GM19099 (cell line): ENCODE results near the gene IGF1R.

Experiments used
- POLR2A ChIP-seq: IDR thresholded peaks from 3 replicates; pipeline ENCODE4 v1.6.1; 2011; ENCODE audit warnings: low read depth; ENCODE audit not compliant: insufficient read length; ENCODE audit errors: extremely low read depth

Gene IGF1R

DNA sequence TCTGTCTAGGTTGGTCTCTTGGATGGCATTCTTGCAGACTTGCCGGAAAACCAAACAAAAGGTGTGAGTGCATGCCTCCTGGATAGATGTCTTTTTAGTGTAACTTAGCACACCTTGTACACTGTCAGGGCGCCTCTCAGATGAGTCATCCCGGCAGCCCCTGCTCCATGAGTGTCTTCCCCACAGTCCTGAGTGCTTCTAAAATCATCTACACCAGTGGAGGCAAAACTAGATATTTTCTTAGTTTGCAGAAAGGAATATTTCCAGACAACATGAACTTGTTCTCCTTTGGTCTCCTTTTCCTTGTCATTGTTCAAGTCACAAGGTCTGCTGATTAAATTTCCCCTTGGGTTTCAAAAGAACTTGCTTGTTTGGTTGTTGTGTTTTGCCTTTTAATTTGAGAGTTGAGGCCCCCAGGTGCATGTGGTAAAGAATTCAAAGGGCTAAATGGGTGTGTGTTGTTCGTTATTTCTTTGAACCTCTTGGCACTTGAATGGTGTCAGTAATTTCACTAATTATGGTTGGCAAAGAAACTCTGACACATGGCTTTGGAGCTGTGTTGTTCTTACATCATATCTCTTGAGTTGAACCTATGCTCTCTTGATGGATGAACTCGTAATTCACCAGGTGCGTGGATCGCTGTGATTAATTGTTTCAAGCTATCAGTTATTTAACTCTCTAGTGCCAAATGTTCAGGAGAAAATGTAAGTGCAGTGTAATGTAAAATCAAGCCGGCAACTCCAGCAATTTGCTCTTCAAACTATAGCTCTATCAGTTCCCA lies 98.2 kb downstream of the IGF1R start:
- no peak for TF ChIP-seq POLR2A

DNA sequence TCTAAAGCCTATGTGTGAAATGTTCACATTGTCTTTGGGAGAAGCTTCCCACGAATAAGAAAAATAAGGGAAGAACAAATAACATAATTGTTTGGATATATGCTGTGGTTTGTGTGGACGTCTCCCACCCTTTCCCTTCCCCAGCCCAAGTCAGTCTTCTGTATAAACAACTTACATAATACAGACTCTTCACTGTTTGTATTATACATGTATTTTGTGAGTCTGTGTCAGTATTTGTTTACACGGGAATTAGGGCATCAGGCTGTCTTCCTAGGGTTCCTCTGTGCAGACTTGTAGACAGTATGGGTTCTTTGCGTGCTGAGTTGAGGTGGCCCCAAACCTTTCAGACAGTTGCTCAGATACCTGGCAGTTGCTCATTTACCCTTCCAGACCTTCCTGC lies 103.4 kb downstream of the IGF1R start:
- no peak for TF ChIP-seq POLR2A

- no peak for TF ChIP-seq POLR2A
Observed at GRCh38 chr15:98753726-98754656, 105.7 kb downstream of the IGF1R start.

- no peak for TF ChIP-seq POLR2A
Observed at GRCh38 chr15:98754657-98755022, 106.3 kb downstream of the IGF1R start.

DNA sequence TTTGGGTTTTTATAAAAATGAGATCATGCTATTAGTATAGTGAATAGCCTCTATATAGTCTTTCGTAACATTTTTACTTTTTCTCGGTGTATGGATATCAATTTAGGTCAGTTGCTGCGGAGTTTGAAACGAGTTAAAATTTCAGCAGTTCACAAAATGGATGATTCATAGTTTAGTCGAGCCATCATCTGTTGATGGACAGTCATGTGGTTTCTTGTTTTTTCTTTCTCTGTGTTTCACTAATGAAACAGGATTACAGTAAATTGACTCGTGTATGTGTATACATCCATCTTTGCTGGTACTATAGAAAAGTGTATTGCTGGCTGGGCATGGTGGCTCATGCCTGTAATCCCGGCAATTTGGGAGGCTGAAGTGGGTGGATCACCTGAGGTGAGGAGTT lies 106.8 kb downstream of the IGF1R start:
- no peak for TF ChIP-seq POLR2A

DNA sequence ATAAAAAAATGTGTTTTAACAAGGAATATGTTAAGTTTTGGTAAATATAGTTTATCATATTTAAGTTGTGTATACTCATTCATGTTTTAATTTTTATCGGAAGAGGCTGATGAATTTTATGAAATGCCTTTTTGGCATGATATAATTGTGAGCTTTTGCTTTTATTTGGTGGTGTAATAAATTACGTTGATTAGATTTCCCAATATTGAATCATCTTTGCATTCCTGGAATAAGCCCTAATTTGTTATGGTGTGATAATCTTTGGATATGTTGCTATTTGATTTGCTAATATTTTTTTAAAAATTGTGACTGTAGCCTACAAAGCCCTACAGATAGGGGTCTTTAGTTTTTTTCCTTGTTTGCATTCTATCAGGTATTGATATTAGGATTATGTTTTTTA lies 107.4 kb downstream of the IGF1R start:
- no peak for TF ChIP-seq POLR2A

DNA sequence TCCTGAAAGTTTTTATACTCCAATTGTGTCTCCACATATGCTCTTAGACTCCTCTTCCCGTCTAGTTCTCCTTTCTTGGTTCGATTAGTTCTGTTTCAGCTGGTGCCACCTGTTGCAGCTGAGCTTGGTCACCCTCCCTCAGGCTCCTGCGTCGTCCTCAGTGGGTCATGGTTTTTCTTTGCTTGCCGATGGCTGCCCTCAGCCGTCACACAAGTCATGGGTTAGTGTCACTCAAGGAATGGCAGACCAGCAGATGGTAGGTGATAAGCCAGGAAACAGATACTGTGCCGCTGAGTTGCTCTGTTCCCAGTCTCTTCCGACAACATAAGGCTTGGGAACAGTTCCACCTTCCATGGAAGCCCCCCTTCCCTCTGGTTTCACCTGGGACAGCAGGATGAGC lies 109.9 kb downstream of the IGF1R start:
- TF ChIP-seq POLR2A = no peak

DNA sequence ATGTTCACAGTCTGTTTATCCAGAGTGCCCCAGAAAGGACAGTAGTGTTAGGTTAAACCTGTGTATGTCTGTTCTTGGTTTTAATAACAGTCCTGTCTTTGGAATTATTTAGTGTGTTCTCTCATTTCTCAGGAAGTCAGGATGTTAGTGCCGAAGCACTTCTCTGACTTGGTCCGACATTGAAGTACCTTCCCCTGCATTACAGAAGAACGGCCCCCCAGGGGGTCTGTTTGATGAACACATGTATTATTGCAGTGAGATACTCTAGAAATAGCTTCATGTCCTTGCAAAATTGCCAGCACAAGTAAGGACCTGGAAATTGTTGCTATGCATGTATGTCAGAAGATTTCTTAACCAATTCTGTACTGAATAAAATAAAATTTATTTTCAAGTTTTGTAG lies 110.9 kb downstream of the IGF1R start:
- TF ChIP-seq POLR2A = no peak

DNA sequence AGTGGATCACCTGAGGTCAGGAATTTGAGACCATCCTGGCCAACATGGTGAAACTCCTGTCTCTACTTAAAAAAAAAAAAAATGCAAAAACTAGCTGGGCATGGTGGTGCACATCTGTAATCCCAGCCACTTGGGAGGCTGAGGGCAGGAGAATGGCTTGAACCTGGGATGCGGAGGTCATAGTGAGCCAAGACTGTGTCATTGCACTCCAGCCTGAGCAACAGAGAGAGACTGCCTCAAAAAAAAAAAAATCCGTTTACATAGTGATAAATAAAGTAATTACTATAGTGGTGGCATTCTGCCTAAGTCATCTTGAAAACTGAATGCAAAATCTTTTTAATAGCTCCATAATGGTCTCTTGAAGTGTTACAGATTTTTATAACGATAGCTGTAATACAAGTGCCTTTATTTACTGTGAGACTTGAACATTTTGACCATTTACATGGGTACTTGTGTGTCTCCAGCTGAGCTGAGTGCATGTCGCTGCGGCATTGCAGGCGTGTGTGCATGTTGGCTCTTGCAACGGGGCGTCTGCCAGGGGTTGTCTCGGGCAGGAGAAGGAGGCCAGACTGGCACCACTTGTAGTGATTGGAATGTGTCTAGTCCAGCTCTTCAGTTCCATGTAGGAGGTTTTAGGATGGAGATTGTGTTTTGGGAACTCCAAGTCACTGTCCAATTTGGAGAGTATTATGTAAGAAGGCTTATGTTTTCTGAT lies 111.9 kb downstream of the IGF1R start:
- TF ChIP-seq POLR2A = no peak

- no peak for TF ChIP-seq POLR2A
Observed at GRCh38 chr15:98760975-98761374, 112.6 kb downstream of the IGF1R start.

GRCh38 chr15:98763179-98763578 lies 114.8 kb downstream of the IGF1R start:
- TF ChIP-seq POLR2A = no peak

GRCh38 chr15:98764291-98764690 lies 116.0 kb downstream of the IGF1R start:
- no peak for TF ChIP-seq POLR2A

- TF ChIP-seq POLR2A = no peak
Observed at GRCh38 chr15:98765610-98766009, 117.3 kb downstream of the IGF1R start.

GRCh38 chr15:98767692-98768091 lies 119.4 kb downstream of the IGF1R start:
- TF ChIP-seq POLR2A = no peak

DNA sequence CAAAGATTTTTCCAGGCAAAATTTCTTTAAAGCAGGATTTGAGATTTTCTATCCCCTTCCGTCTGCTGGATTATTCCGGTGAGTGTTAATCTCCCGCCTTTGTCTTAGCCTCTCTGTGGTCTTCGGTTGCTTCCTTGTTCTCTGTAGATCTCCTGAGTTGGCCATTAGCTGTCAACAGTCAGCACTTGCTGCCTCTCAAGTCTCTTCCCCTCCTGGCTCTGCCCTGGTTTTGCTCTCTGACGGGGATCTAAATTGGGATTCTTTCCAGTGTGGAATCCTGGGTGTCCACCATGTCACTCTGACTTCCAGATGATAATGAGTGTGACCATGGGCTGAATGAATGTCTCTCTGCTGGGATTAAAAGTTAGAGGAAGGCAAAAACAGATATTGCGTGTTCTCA lies 121.5 kb downstream of the IGF1R start:
- TF ChIP-seq POLR2A = no peak

DNA sequence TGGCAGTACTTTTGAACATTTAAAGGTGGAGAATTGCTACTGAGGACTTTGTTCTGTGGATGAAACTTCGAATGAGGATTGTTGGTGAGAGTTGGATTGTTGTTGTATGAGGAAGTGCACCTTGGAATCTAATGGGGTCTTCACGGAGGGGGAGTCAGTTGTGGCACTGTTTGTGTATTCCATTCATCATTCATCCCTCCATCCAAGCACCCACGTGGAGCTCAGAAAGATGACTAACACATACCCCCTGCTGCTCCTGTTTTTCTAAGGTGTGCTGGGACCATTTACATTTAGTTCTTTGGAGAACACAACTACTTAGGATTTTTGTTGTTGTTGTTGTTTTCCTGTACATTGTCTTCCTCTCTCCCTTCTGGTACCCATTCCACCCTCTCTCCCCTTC lies 122.6 kb downstream of the IGF1R start:
- no peak for TF ChIP-seq POLR2A

DNA sequence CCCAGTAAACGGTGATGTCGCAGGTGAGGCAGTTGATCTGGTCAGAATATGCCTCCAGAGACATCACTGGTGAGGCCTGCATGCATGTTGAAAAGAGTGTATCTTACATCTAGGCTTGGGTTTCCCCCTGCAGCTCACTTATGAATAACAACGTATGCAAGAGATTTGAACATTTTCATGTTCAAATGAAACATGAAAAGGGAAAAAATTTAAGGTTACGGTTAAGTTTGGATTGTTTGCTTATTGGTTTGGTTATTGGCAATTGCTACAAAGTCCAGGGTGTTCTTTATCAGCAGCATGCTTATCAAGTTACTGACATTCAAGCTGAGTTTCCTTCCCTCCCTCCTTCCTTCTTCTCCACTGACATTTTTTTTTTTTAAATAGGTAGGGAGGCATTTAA lies 123.2 kb downstream of the IGF1R start:
- TF ChIP-seq POLR2A = no peak
